Endodermal cell (in vitro differentiated cells): Measurements from ENCODE around the gene ENO4. TPM values are rescaled to one million over a fixed set of nuclear protein-coding genes. Genes with fewer than 3 reads are reported as not detected.

Source experiments
- DNase-seq: peaks from one replicate; pipeline ENCODE4 v3.0.0-alpha.2; 2017
- H3K27ac ChIP-seq: 2 replicates; pipeline ENCODE4 v1.5.1; 2013; ENCODE audit warnings: mild to moderate bottlenecking, low read depth, low read length, moderate library complexity
- H3K27me3 ChIP-seq: 2 replicates; pipeline ENCODE4 v1.6.1; 2013; ENCODE audit warnings: mild to moderate bottlenecking, low read length, moderate library complexity; ENCODE audit not compliant: insufficient read depth, control insufficient read depth, poor library complexity, severe bottlenecking
- H3K36me3 ChIP-seq: 2 replicates; pipeline ENCODE4 v1.7.0; 2013; ENCODE audit warnings: mild to moderate bottlenecking, low read length, moderate library complexity; ENCODE audit not compliant: control insufficient read depth, insufficient read depth
- H3K4me1 ChIP-seq: one replicate; pipeline ENCODE4 v1.7.0; 2013; ENCODE audit warnings: low read length; ENCODE audit not compliant: control insufficient read depth, insufficient read depth
- H3K4me3 ChIP-seq: 2 replicates; pipeline ENCODE4 v1.5.1; 2013; ENCODE audit warnings: mild to moderate bottlenecking, low read length, moderate library complexity
- H3K9ac ChIP-seq: 2 replicates; pipeline ENCODE4 v1.6.1; 2013; ENCODE audit warnings: mild to moderate bottlenecking, low read length, moderate library complexity; ENCODE audit not compliant: poor library complexity, severe bottlenecking; ENCODE audit errors: extremely low read depth
- H3K9me3 ChIP-seq: 2 replicates; pipeline ENCODE4 v1.6.1; 2013; ENCODE audit warnings: mild to moderate bottlenecking, low read length, moderate library complexity; ENCODE audit not compliant: control insufficient read depth
- H3K27ac Mint-ChIP-seq: 2 replicates; pipeline ENCODE4 v1.8.0; 2020; ENCODE audit warnings: mixed read lengths
- H3K27me3 Mint-ChIP-seq: 2 replicates; pipeline ENCODE4 v1.8.0; 2021; ENCODE audit warnings: mild to moderate bottlenecking, mixed read lengths; ENCODE audit not compliant: insufficient read depth
- H3K36me3 Mint-ChIP-seq: 2 replicates; pipeline ENCODE4 v1.8.0; 2020; ENCODE audit warnings: low read depth, mixed read lengths
- H3K4me1 Mint-ChIP-seq: 2 replicates; pipeline ENCODE4 v1.8.0; 2020; ENCODE audit warnings: mixed read lengths
- H3K4me3 Mint-ChIP-seq: 2 replicates; pipeline ENCODE4 v1.8.0; 2020; ENCODE audit warnings: mild to moderate bottlenecking, moderate library complexity, mixed read lengths
- H3K9me3 Mint-ChIP-seq: 2 replicates; pipeline ENCODE4 v1.8.0; 2020; ENCODE audit warnings: mild to moderate bottlenecking, mixed read lengths
- CTCF ChIP-seq: fragments of 200-600 bp; sonication (generic); conservative IDR thresholded peaks from 2 replicates; pipeline ENCODE4 v1.5.0; 2021; ENCODE audit warnings: antibody characterized with exemption, mild to moderate bottlenecking
- WGBS, 2 experiments: methylation state at CpG; one replicate each; pipeline versions ENCODE4 v1.1.5 to v1.1.7; 2013; ENCODE audit warnings: missing lambda C conversion rate in 2 of 2, mixed read lengths in 1 of 2; ENCODE audit not compliant: insufficient coverage in 1 of 2, insufficient read length in 1 of 2; 5-methylcytosine and 5-hydroxymethylcytosine counted together
- total RNA-seq, 2 donors: library from RNA; stranded (reverse); fragmentation: NEBNext Ultra II Directional in 1 of 2; extraction: Animal tissue kit (Norgen Biotek cat#: 25700) in 1 of 2; gene quantifications; 2 replicates in 1 of 2; 3 replicates in 1 of 2; pipeline ENCODE4 v1.2.1, GENCODE V29; 2021

The ENO4 gene
- total RNA-seq, 2 donors from 2014 or later: 1.1 to 2.2 TPM

DNA sequence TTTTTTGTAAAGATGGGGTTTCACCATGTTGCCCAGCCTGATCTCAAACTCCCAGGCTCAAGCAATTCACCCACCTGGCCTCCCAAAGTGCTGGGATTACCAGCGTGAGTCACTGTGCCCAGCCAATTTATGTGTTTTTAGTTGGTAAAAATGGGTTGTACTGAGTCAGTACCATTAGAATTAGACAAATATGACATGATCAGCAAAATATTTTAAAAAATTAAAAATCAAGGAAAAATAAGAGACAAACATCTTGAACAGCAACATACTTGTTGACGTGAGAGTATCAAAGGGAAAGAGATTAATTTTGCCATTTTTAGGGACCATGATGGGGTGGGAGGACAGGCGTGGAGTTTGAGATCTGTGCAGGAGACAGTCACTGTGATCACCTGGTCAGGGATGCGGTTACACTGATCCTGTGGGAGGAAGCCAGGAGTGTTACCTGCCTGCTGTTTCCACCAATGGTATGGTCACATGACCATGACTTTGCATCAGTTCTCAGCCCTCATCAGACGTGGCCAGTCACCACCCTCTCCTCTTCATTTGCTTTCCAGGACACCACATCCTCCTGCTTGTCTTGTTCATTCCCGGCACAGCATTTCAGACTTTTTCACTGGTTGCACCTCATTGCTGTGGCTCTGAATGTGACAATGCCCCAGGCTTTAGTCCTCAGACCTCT, 29.2 kb upstream of the ENO4 start:
- Mint-ChIP-seq H3K36me3 (peaks cover 23% of the 10 kb centered on the region), H3K27me3 (no peaks in the 10 kb centered on the region), H3K4me1 (peaks cover 32% of the 10 kb centered on the region), H3K27ac (no peak overlapping the region), H3K4me3 (no peak overlapping the region), H3K9me3 (peaks cover 4% of the 10 kb centered on the region)
- Histone ChIP-seq H3K9ac (no peak overlapping the region), H3K9me3 (no peaks in the 10 kb centered on the region), H3K27me3 (no peaks in the 10 kb centered on the region), H3K27ac (no peak overlapping the region), H3K4me1 (no peaks in the 10 kb centered on the region), H3K4me3 (no peak overlapping the region), H3K36me3 (no peaks in the 10 kb centered on the region)
- DNase-seq: peak; percentile 19
- TF ChIP-seq CTCF: no peak
- 93 to 94% methylated on average over 5 to 6 of the region's 6 CpGs for WGBS, 2 experiments

GRCh38 chr10:116825901-116826300, 23.4 kb upstream of the ENO4 start:
- Mint-ChIP-seq H3K9me3 (no peaks in the 10 kb centered on the region), H3K4me3 (no peak overlapping the region), H3K36me3 (peaks cover 22% of the 10 kb centered on the region), H3K4me1 (peaks cover 12% of the 10 kb centered on the region), H3K27me3 (no peaks in the 10 kb centered on the region), H3K27ac (no peak overlapping the region)
- WGBS, 2 experiments: 31 to 80% methylated on average over 2 to 7 of the region's 7 CpGs
- H3K4me1 ChIP-seq: no peaks in the 10 kb centered on the region
- no peak for TF ChIP-seq CTCF
- no peak overlapping the region for H3K4me3 ChIP-seq
- H3K36me3 ChIP-seq: no peaks in the 10 kb centered on the region
- no peak overlapping the region for H3K9ac ChIP-seq
- no peaks in the 10 kb centered on the region for H3K9me3 ChIP-seq
- H3K27ac ChIP-seq: no peak overlapping the region
- H3K27me3 ChIP-seq: no peaks in the 10 kb centered on the region
- peak; percentile 58 for DNase-seq

DNA sequence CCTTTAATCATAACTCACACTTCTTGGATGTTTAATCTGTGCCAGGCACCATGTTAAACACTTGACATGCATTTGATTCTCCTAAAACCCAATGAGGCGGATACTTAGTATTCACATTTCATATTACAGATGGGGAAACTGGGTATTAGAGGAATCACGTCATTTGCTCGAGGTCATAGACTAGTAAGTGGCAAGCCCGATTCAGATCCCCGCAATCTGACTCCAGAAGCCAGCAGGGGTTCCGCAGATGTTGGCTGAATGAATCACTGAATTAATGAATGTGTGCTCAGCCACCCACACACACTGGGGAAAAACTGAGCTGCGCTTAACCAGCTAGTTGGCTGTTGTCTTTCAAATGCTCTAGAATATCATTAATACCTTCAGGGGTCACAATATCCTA, 22.5 kb upstream of the ENO4 start:
- Histone ChIP-seq H3K4me3 (no peak overlapping the region), H3K36me3 (no peaks in the 10 kb centered on the region), H3K9me3 (no peaks in the 10 kb centered on the region), H3K27me3 (no peaks in the 10 kb centered on the region), H3K27ac (no peak overlapping the region), H3K9ac (no peak overlapping the region), H3K4me1 (no peaks in the 10 kb centered on the region)
- DNase-seq: peak; percentile 60
- Mint-ChIP-seq H3K27me3 (no peaks in the 10 kb centered on the region), H3K36me3 (peaks cover 22% of the 10 kb centered on the region), H3K9me3 (no peaks in the 10 kb centered on the region), H3K4me1 (peaks cover 12% of the 10 kb centered on the region), H3K4me3 (no peak overlapping the region), H3K27ac (no peak overlapping the region)
- TF ChIP-seq CTCF: no peak
- WGBS, 2 experiments: 79 to 93% methylated on average over 5 to 7 of the region's 7 CpGs
